ENCODE data around the gene CAMTA1.

CAMTA1 gene

GRCh38 chr1:6779089-6779805, 6.0 kb upstream of the CAMTA1 start:
- in situ Hi-C loops (cut with MboI; ENCODE audit: low sequenced_read_pairs), result no loop called here

- in situ Hi-C loops (cut with MboI; ENCODE audit: low sequenced_read_pairs), result no loop called here
Observed at GRCh38 chr1:6782151-6782550, 3.1 kb upstream of the CAMTA1 start.

DNA sequence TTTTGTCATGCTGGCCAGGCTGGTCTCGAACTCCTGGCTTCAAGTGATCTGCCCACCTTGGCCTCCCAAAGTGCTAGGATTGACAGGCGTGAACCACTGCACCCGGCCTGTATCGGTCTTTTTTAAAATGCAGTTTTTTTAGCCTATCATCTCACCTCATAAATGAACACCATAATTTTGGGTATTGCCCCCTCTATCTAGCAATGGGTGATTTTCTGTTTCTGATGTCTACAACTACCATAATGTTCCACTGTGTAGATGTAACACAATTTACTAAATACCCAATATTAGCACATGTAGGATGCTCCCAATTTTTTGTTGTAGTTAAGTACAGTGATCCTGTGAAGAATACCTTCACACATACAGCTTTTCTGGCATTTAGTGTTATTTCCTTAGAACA, 2.0 kb upstream of the CAMTA1 start:
- in situ Hi-C loops (cut with MboI; ENCODE audit: low sequenced_read_pairs), result no loop called here

DNA sequence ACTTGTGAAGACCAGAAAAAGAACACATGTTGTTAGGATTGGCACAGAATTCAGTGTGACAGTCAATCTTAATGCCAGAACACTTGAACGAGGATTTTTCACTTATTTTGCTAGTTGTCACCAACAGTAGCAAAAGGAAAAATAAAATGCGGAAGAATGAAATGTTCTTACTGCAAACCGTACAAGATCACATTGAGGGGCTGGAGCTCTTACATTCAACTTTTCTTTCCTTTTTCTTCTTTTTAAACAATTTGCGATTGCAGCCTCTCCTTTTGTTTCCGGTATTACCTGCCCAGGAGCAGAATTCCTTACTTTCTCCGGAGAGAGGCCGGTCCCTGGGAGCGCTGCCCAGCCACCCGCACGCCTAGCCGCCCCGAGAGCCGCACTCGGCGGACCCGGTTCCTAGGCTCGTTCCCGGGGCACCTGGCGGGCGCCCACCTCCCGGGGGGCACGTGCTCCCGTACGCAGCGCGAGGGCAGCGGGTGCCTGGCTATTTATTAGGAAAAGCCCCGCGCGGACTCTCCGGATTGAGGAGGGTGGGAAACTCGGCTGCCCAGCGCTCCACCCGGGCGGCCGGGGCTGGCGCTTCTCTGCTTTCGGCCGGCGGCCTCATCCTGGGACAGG, 1.2 kb upstream of the CAMTA1 start:
- in situ Hi-C loops (cut with MboI; ENCODE audit: low sequenced_read_pairs), result no loop called here

GRCh38 chr1:6784560-6785317, 515 bp upstream of the CAMTA1 start:
- in situ Hi-C loops (cut with MboI; ENCODE audit: low sequenced_read_pairs), result no loop called here

GRCh38 chr1:6785728-6786505, 663 bp downstream of the CAMTA1 start:
- in situ Hi-C loops (cut with MboI; ENCODE audit: low sequenced_read_pairs), result no loop called here

GRCh38 chr1:6788946-6789345, 3.7 kb downstream of the CAMTA1 start:
- in situ Hi-C loops (cut with MboI; ENCODE audit: low sequenced_read_pairs), result no loop called here

DNA sequence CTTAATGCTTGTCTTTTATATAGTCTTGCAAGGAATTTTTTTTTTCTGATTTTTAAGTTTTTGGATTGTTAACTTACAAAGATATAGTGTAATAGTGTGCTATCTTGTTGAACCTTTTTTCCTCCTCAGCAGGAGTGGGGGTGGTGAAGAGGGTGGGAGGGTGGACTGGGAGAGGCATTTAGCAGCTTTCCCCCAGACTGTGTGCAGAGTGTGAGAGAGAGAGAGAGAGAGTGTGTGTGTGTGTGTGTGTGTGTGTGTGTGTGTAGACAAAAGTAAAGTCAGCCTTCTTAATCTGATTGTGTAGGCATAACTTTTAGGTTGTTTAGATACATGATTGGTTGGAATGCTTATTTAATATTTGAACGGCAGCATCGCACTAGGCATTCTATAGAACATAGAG, 4.9 kb downstream of the CAMTA1 start:
- in situ Hi-C loops (cut with MboI; ENCODE audit: low sequenced_read_pairs), result no loop called here

GRCh38 chr1:6794164-6794563, 8.9 kb downstream of the CAMTA1 start:
- in situ Hi-C loops (cut with MboI; ENCODE audit: low sequenced_read_pairs), result no loop called here

DNA sequence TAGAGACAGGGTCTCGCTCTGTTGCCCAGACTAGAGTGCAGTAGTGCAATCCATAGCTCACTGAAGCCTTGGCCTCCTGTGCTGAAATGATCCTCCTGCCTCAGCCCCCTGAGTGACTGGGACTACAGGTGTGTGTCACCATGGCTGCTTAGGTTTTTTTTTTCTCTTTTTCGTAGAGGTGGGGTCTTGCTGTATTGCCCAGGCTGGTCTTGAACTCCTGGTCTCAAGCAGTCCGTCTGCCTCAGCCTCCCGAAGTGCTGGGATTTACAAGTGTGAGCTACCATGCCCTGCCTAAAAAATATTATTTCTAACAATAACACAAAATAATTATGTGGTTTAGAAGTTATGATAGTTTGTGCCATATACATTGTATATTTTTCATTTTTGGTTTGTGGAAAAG, 9.9 kb downstream of the CAMTA1 start:
- in situ Hi-C loops (cut with MboI; ENCODE audit: low sequenced_read_pairs), result no loop called here

GRCh38 chr1:6795661-6796060, 10.4 kb downstream of the CAMTA1 start:
- in situ Hi-C loops (cut with MboI; ENCODE audit: low sequenced_read_pairs), result no loop called here

DNA sequence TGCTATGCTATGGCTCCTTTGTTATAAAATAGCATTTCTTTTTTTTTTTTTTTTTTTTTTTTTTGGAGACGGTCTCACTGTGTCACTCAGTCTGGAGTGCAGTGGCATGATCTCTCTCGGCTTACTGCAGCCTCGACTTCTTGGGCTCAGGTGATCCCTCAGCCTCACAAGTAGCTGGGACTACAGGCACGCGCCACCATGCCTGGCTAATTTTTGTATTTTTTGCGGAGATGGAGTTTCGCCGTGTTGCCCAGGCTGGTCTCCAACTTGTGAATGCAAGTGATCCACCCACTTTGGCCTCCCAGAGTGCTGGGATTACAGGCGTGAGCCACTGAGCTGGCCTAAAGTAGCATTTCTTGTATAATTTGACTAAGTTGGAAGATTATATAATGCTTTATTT, 10.8 kb downstream of the CAMTA1 start:
- in situ Hi-C loops (cut with MboI; ENCODE audit: low sequenced_read_pairs), result no loop called here

DNA sequence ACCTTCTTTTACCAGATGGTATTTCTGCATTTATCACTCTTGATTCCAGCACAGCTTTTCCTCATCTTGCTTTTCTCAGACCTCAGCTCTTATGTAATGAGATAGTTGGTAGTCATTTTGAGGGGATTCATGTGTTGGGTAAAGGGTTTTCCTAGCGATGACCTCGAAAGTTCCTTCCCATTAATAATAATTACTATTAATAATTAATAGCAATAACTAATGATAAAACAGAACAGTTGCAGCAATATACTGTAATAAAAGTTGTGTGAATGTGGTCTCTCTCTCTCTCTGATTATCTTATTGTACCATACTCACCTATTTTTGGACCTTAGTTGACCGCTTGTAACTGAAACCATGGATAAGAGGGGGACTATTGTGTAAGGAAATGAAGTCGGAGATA, 14.2 kb downstream of the CAMTA1 start:
- in situ Hi-C loops (cut with MboI; ENCODE audit: low sequenced_read_pairs), result no loop called here

- in situ Hi-C loops (cut with MboI; ENCODE audit: low sequenced_read_pairs), result no loop called here
Observed at GRCh38 chr1:6800745-6801144, 15.5 kb downstream of the CAMTA1 start.

DNA sequence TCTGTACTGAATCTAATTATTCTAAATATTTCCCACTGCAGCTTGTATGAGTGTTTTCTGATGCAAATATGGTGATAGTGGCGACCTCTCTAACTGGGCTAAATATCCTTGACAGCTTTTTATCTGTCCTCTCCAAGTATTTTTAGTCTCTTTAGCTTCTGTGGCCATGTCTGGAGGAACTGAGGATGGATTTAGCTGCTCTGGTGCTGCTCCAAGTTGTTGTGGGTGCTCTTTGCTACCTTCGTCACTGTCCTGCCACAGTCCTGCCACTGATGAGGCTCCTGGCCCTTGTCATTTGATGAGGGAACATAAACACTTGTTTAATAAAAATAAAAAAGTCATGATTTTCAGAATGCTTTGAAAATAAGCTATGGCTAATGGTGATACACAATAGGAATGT, 15.9 kb downstream of the CAMTA1 start:
- in situ Hi-C loops (cut with MboI; ENCODE audit: low sequenced_read_pairs), result no loop called here

DNA sequence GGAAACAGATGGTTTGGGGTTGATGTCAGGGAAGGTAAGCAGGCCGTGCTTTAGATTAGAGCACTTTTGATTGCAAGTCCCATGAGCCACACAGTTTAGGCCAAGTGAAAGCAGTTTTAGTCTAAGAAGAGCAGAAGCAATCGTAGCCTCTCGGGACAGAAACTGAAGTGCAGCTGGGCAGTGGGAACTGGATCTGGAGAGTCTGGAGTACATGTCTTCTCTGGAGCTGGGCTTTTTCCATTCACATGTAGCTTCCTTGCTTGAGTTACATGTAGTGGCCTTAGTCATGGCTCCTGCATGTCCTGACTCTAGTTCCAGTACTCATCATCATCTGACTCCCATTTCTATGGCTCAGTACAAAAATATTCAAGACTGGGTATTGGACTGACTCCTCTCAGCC, 16.7 kb downstream of the CAMTA1 start:
- in situ Hi-C loops (cut with MboI; ENCODE audit: low sequenced_read_pairs), result no loop called here

GRCh38 chr1:6802454-6802853, 17.2 kb downstream of the CAMTA1 start:
- in situ Hi-C loops (cut with MboI; ENCODE audit: low sequenced_read_pairs), result no loop called here

DNA sequence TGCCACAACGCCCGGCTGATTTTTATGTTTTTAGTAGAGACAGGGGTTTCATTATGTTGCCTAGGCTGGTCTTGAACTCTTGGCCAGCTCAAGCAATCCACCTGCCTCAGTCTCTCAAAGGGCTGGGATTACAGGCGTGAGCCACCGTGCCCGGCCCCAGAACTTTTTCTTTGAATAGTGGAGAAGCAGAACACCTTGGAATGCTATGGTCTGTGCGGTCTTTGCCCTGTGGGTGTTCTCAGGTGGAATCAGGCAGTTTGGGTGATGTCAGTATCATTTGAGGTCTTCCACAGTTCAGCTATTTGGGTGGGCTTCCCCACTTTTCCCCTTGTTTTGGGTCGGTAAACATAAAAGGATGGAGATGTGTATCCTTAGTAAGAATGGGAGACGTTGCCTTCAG, 17.6 kb downstream of the CAMTA1 start:
- in situ Hi-C loops (cut with MboI; ENCODE audit: low sequenced_read_pairs), result no loop called here

GRCh38 chr1:6803357-6803756, 18.1 kb downstream of the CAMTA1 start:
- in situ Hi-C loops (cut with MboI; ENCODE audit: low sequenced_read_pairs), result no loop called here

- in situ Hi-C loops (cut with MboI; ENCODE audit: low sequenced_read_pairs), result no loop called here
Observed at GRCh38 chr1:6805004-6805416, 19.8 kb downstream of the CAMTA1 start.

GRCh38 chr1:6807782-6808181, 22.5 kb downstream of the CAMTA1 start:
- in situ Hi-C loops (cut with MboI; ENCODE audit: low sequenced_read_pairs), result no loop called here

Measured in HL-60/S4 treated with retinoic acid at 250 ng/mL for 4 days and 3 days (cell line).